Activated T-helper 9 cell treated with anti-CD3 and anti-CD28 coated beads, Interleukin-2, amount 50 U/mL, for 16 hours (primary cell): Measurements from ENCODE around the gene CASP1.

Experiments used
- DNase-seq: peaks from one replicate; pipeline ENCODE4 v3.0.0-alpha.2; 2020; ENCODE audit warnings: low read depth

Gene CASP1

GRCh38 chr11:104984808-104985207, 50.1 kb downstream of the CASP1 start:
- no peak for DNase-seq

- DNase-seq, result no peak
These were observed 55.1 kb downstream of the CASP1 start for GRCh38 chr11:104979839-104980238.
